Caco-2 (cell line): ENCODE data around the gene NXPH2. TPM values are rescaled to one million over a fixed set of nuclear protein-coding genes. Genes with fewer than 3 reads are reported as not detected.

Experiments
- BruUV-seq: library from RNA; stranded (reverse); fragments of 400-500 nt; replicated peaks from 2 replicates; lab custom pipeline; 2021; lab: Mats Ljungman, UMichigan
- CTCF ChIA-PET: fragments of 300-600 bp; sonication (Branson Sonifier 250); formaldehyde crosslinking; loops from one replicate; lab custom pipeline; 2022; ENCODE audit warnings: antibody characterized with exemption; lab: Charles Lee
- POLR2A ChIA-PET: fragments of 300-600 bp; sonication (Branson Sonifier 250); formaldehyde crosslinking; loops from one replicate; lab custom pipeline; 2022; ENCODE audit warnings: antibody characterized with exemption; lab: Charles Lee
- DNase-seq, 2 experiments: peaks; one replicate each; pipeline versions ENCODE4 v3.0.0 to v3.0.0-alpha.2; 2020 to 2022
- H3K27me3 ChIP-seq: replicated peaks from 2 replicates; pipeline ENCODE4 v1.6.0; 2011; ENCODE audit warnings: low read length; ENCODE audit not compliant: control insufficient read depth, insufficient read depth
- H3K36me3 ChIP-seq: 2 replicates; pipeline ENCODE4 v1.5.1; 2011; ENCODE audit warnings: low read length; ENCODE audit not compliant: control insufficient read depth, insufficient read depth
- H3K4me1 ChIP-seq: fragments of 250-450 bp; sonication (Bioruptor Pico); 2 replicates; pipeline ENCODE4 v1.5.1; 2020; ENCODE audit warnings: mild to moderate bottlenecking
- H3K4me3 ChIP-seq: 2 replicates; pipeline ENCODE4 v1.5.1; 2011; ENCODE audit warnings: low read depth, mild to moderate bottlenecking, control low read depth, low read length
- H3K9me3 ChIP-seq: fragments of 250-450 bp; sonication (Bioruptor Pico); 2 replicates; pipeline ENCODE4 v1.5.1; 2020; ENCODE audit warnings: mild to moderate bottlenecking, moderate library complexity
- H3K27ac Mint-ChIP-seq: one replicate; pipeline ENCODE4 v1.8.0; 2022; ENCODE audit warnings: mixed read lengths; ENCODE audit not compliant: unreplicated experiment
- H3K27me3 Mint-ChIP-seq: one replicate; pipeline ENCODE4 v1.8.0; 2022; ENCODE audit warnings: mixed read lengths; ENCODE audit not compliant: insufficient read depth, unreplicated experiment
- H3K36me3 Mint-ChIP-seq: one replicate; pipeline ENCODE4 v1.8.0; 2022; ENCODE audit warnings: mild to moderate bottlenecking, mixed read lengths; ENCODE audit not compliant: insufficient read depth, unreplicated experiment
- H3K4me1 Mint-ChIP-seq: one replicate; pipeline ENCODE4 v1.8.0; 2022; ENCODE audit warnings: low read depth, mixed read lengths; ENCODE audit not compliant: unreplicated experiment
- H3K4me3 Mint-ChIP-seq: one replicate; pipeline ENCODE4 v1.8.0; 2022; ENCODE audit warnings: mild to moderate bottlenecking, moderate library complexity, mixed read lengths; ENCODE audit not compliant: unreplicated experiment
- H3K9me3 Mint-ChIP-seq: one replicate; pipeline ENCODE4 v1.8.0; 2022; ENCODE audit warnings: mixed read lengths; ENCODE audit not compliant: unreplicated experiment
- CTCF ChIP-seq, 2 experiments: fragments of 200-600 bp in 1 of 2; IDR thresholded peaks; 1 replicate in 1 of 2; 2 replicates in 1 of 2; pipeline versions ENCODE4 v1.5.1 to v1.8.0; 2011 to 2022; ENCODE audit warnings: antibody characterized with exemption in 1 of 2, control low read depth in 1 of 2, inconsistent platforms in 1 of 2, low read depth in 1 of 2, low read length in 1 of 2, mild to moderate bottlenecking in 1 of 2, moderate library complexity in 1 of 2; ENCODE audit not compliant: insufficient read depth in 1 of 2, severe bottlenecking in 1 of 2, unreplicated experiment in 1 of 2
- intact Hi-C: fragments of 100-400 bp; cut with micrococcal nuclease; formaldehyde crosslinking; loops from one replicate; pipeline ENCODE4 v1.10.0; 2022; ENCODE audit not compliant: unreplicated experiment
- total RNA-seq: library from RNA; stranded (reverse); gene quantifications from 2 replicates; pipeline ENCODE4 v1.2.3, GENCODE V29; 2022

NXPH2 gene
- total RNA-seq, 1 experiment from 2014 or later = not detected

- H3K36me3 ChIP-seq = no peaks in the 10 kb centered on the region
- H3K4me1 ChIP-seq = peaks cover 18% of the 10 kb centered on the region
- ChIA-PET POLR2A (no interaction called here), CTCF (no interaction called here)
- no peak for TF ChIP-seq CTCF (IDR thresholded peaks at IDR 0.05; ENCODE audit: insufficient read depth in 1 of 2, low read depth in 1 of 2, low read length in 1 of 2, severe bottlenecking in 1 of 2, unreplicated experiment in 1 of 2)
- no TSS peak for BruUV-seq
- peaks cover 15% of the 10 kb centered on the region for H3K4me1 Mint-ChIP-seq
- H3K27ac Mint-ChIP-seq = no peak overlapping the region
- H3K27me3 ChIP-seq = no peaks in the 10 kb centered on the region
- no peaks in the 10 kb centered on the region for H3K27me3 Mint-ChIP-seq
- no peaks in the 10 kb centered on the region for H3K9me3 ChIP-seq
- no peak for DNase-seq
- no peaks in the 10 kb centered on the region for H3K9me3 Mint-ChIP-seq
- no peak overlapping the region for H3K4me3 Mint-ChIP-seq
- intact Hi-C loops = no loop called here
- peaks cover 5% of the 10 kb centered on the region for H3K36me3 Mint-ChIP-seq
- no peak overlapping the region for H3K4me3 ChIP-seq
These were observed 71.4 kb downstream of the NXPH2 start for GRCh38 chr2:138708682-138709241.

GRCh38 chr2:138707392-138708074 lies 72.7 kb downstream of the NXPH2 start:
- BruUV-seq = no TSS peak
- H3K9me3 ChIP-seq = no peaks in the 10 kb centered on the region
- Mint-ChIP-seq H3K4me3 (no peak overlapping the region), H3K27ac (no peak overlapping the region), H3K9me3 (no peaks in the 10 kb centered on the region), H3K27me3 (no peaks in the 10 kb centered on the region), H3K4me1 (peaks cover 4% of the 10 kb centered on the region), H3K36me3 (peaks cover 5% of the 10 kb centered on the region)
- no peaks in the 10 kb centered on the region for H3K27me3 ChIP-seq
- ChIA-PET POLR2A (no interaction called here), CTCF (no interaction called here)
- H3K4me3 ChIP-seq = no peak overlapping the region
- H3K4me1 ChIP-seq = peaks cover 5% of the 10 kb centered on the region
- DNase-seq = no peak
- no peak for TF ChIP-seq CTCF (IDR thresholded peaks at IDR 0.05; ENCODE audit: insufficient read depth in 1 of 2, low read depth in 1 of 2, low read length in 1 of 2, severe bottlenecking in 1 of 2, unreplicated experiment in 1 of 2)
- intact Hi-C loops = no loop called here
- no peaks in the 10 kb centered on the region for H3K36me3 ChIP-seq

- Mint-ChIP-seq H3K4me1 (no peaks in the 10 kb centered on the region), H3K9me3 (no peaks in the 10 kb centered on the region), H3K27me3 (no peaks in the 10 kb centered on the region), H3K27ac (no peak overlapping the region), H3K36me3 (no peaks in the 10 kb centered on the region), H3K4me3 (no peak overlapping the region)
- intact Hi-C loops = no loop called here
- Histone ChIP-seq H3K36me3 (no peaks in the 10 kb centered on the region), H3K4me1 (no peaks in the 10 kb centered on the region), H3K27me3 (no peaks in the 10 kb centered on the region), H3K4me3 (no peak overlapping the region), H3K9me3 (no peaks in the 10 kb centered on the region)
- TF ChIP-seq CTCF (IDR thresholded peaks at IDR 0.05; ENCODE audit: insufficient read depth in 1 of 2, low read depth in 1 of 2, low read length in 1 of 2, severe bottlenecking in 1 of 2, unreplicated experiment in 1 of 2) = no peak
- no TSS peak for BruUV-seq
- ChIA-PET POLR2A (no interaction called here), CTCF (no interaction called here)
- no peak for DNase-seq
These were observed 76.9 kb downstream of the NXPH2 start for GRCh38 chr2:138703242-138703641.
